ENCODE results near the gene ERVFRD-1.

- TF ChIP-seq CTCF (IDR thresholded peaks at IDR 0.05): no peak
- no peak for TF ChIP-seq POLR2A (IDR thresholded peaks at IDR 0.05)
Measured at GRCh38 chr6:11139051-11139960, 27.8 kb upstream of the ERVFRD-1 start.
